ENCODE measurements around the gene LRRC51. TPM values are rescaled to one million over a fixed set of nuclear protein-coding genes. Genes with fewer than 3 reads are reported as not detected.

Gene LRRC51
- total RNA-seq, 1 experiment from 2014 or later, result 19.6 TPM

- CTCF ChIA-PET, result no interaction called here
- H3K36me3 ChIP-seq (ENCODE audit: low read depth), result peaks cover 7% of the 10 kb centered on the region; the same call in 1 of the 2 replicates
Observed at GRCh38 chr11:72098741-72099140, 18.1 kb downstream of the LRRC51 start.

GRCh38 chr11:72100009-72100408 lies 19.4 kb downstream of the LRRC51 start:
- peaks cover 38% of the 10 kb centered on the region for H3K79me2 ChIP-seq (ENCODE audit: low read depth)
- CTCF ChIA-PET, result no interaction called here
- H3K4me2 ChIP-seq, result no peak overlapping the region

More at GRCh38 chr11:72098741-72099140, 18.1 kb downstream of the LRRC51 start:
- Histone ChIP-seq H3K4me2 (no peak overlapping the region), H4K20me1 (ENCODE audit: insufficient read depth) (no peaks in the 10 kb centered on the region), H2AFZ (no peak overlapping the region), H3F3A (ENCODE audit: insufficient read depth, low read depth) (peaks cover 9% of the 10 kb centered on the region; the same call in 1 of the 2 replicates), H3K4me3 (no peak overlapping the region), H3K27ac (no peak overlapping the region), H3K9me2 (ENCODE audit: insufficient read depth) (no peaks in the 10 kb centered on the region), H3K27me3 (ENCODE audit: insufficient read depth, low read depth) (no peaks in the 10 kb centered on the region), H3K4me1 (replicated peaks; ENCODE audit: insufficient read depth) (peaks cover 11% of the 10 kb centered on the region), H3K9me3 (ENCODE audit: insufficient read depth, low read depth) (no peaks in the 10 kb centered on the region), H3K79me2 (ENCODE audit: low read depth) (peaks cover 38% of the 10 kb centered on the region)
- POLR2A ChIA-PET (ENCODE audit: unreplicated experiment), result no interaction called here
- intact Hi-C loops (cut with micrococcal nuclease; ENCODE audit: unreplicated experiment), result no loop called here
- TF ChIP-seq CTCF (conservative IDR thresholded peaks at IDR 0.05) (no peak), EZH2 (IDR thresholded peaks at IDR 0.05; ENCODE audit: low read depth) (no peak)
- no peak for DNase-seq
- no TSS peak for BruUV-seq (replicated peaks)

GRCh38 chr11:72100462-72100861 lies 19.8 kb downstream of the LRRC51 start:
- H2AFZ ChIP-seq, result no peak overlapping the region
- no peak for TF ChIP-seq CTCF (conservative IDR thresholded peaks at IDR 0.05)
- no peak for TF ChIP-seq EZH2 (IDR thresholded peaks at IDR 0.05; ENCODE audit: low read depth)
- no peaks in the 10 kb centered on the region for H3K9me3 ChIP-seq (ENCODE audit: insufficient read depth, low read depth)
- H3K4me1 ChIP-seq (replicated peaks; ENCODE audit: insufficient read depth), result peaks cover 13% of the 10 kb centered on the region
- no peak for DNase-seq
- no peaks in the 10 kb centered on the region for H3K27me3 ChIP-seq (ENCODE audit: insufficient read depth, low read depth)
- H3F3A ChIP-seq (ENCODE audit: insufficient read depth, low read depth), result peaks cover 15% of the 10 kb centered on the region; the same call in 1 of the 2 replicates
- no TSS peak for BruUV-seq (replicated peaks)
- H3K9me2 ChIP-seq (ENCODE audit: insufficient read depth), result no peaks in the 10 kb centered on the region
- H3K79me2 ChIP-seq (ENCODE audit: low read depth), result peaks cover 38% of the 10 kb centered on the region
- no peak overlapping the region for H3K4me3 ChIP-seq
- ChIA-PET POLR2A (ENCODE audit: unreplicated experiment) (interaction anchor here (0.7 kb wide), 1 partner anchor 15 kb away, joined by 3 read pairs; no protein-coding TSS in a partner anchor), CTCF (no interaction called here)
- H3K4me2 ChIP-seq, result no peak overlapping the region
- peaks cover 7% of the 10 kb centered on the region; the same call in 1 of the 2 replicates for H3K36me3 ChIP-seq (ENCODE audit: low read depth)
- intact Hi-C loops (cut with micrococcal nuclease; ENCODE audit: unreplicated experiment), result loop anchor here (5.0 kb wide), 1 partner anchor 82 kb away; no protein-coding TSS in a partner anchor
- H4K20me1 ChIP-seq (ENCODE audit: insufficient read depth), result no peaks in the 10 kb centered on the region
- H3K27ac ChIP-seq, result no peak overlapping the region

More at GRCh38 chr11:72100009-72100408, 19.4 kb downstream of the LRRC51 start:
- Histone ChIP-seq H3K36me3 (ENCODE audit: low read depth) (peaks cover 7% of the 10 kb centered on the region; the same call in 1 of the 2 replicates), H4K20me1 (ENCODE audit: insufficient read depth) (no peaks in the 10 kb centered on the region), H3K4me1 (replicated peaks; ENCODE audit: insufficient read depth) (peaks cover 13% of the 10 kb centered on the region), H3K4me3 (no peak overlapping the region), H3F3A (ENCODE audit: insufficient read depth, low read depth) (peaks cover 15% of the 10 kb centered on the region; the same call in 1 of the 2 replicates), H3K27ac (no peak overlapping the region), H3K9me2 (ENCODE audit: insufficient read depth) (no peaks in the 10 kb centered on the region), H3K27me3 (ENCODE audit: insufficient read depth, low read depth) (no peaks in the 10 kb centered on the region), H3K9me3 (ENCODE audit: insufficient read depth, low read depth) (no peaks in the 10 kb centered on the region), H2AFZ (no peak overlapping the region)
- TF ChIP-seq EZH2 (IDR thresholded peaks at IDR 0.05; ENCODE audit: low read depth) (no peak), CTCF (conservative IDR thresholded peaks at IDR 0.05) (no peak)
- no TSS peak for BruUV-seq (replicated peaks)
- POLR2A ChIA-PET (ENCODE audit: unreplicated experiment), result interaction anchor here (0.7 kb wide), 1 partner anchor 15 kb away, joined by 3 read pairs; no protein-coding TSS in a partner anchor
- no peak for DNase-seq
- intact Hi-C loops (cut with micrococcal nuclease; ENCODE audit: unreplicated experiment), result loop anchor here (5.0 kb wide), 1 partner anchor 82 kb away; no protein-coding TSS in a partner anchor

Data from PC-9 (cell line).